Uterus (tissue), 2 donors: ENCODE data around the gene MOB2.

Source experiments
- POLR2A ChIP-seq, 2 donors: fragments of 450-650 bp; IDR thresholded peaks; one replicate each; pipeline ENCODE4 v1.6.1; 2016; ENCODE audit warnings: antibody characterized with exemption in 2 of 2, mild to moderate bottlenecking in 1 of 2, moderate library complexity in 1 of 2
- TF ChIP-seq, protein P1 (sequence below), 4 experiments: fragments of 200-600 bp in 2 of 4; fragments of 450-650 bp in 2 of 4; sonication (generic) in 2 of 4; IDR thresholded peaks; one replicate each; pipeline ENCODE4 v1.5.1; 2016 to 2019; ENCODE audit warnings: antibody characterized with exemption in 4 of 4, mild to moderate bottlenecking in 2 of 4, moderate library complexity in 1 of 4

DNA sequence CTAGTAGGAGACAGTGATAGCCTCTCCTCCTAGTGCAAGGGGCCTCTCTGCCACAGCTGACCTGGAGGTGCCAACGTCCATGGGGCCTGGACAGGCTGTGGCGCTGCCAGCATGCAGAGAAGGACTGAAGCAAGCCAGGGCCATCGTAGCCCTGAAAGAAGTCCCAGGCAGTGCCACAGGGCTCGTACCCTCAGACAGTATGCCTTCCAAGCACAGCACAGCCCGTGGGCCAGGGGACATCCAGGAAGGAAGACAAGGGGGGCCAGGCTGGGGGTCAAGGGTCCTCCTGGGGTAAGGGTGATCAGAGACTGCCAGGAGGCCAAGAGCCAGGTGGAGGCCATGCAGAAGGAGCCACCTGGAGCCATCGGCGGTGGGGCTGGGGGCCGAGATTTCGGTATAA lies 20.4 kb upstream of the MOB2 start:
- TF ChIP-seq, protein P1, sequence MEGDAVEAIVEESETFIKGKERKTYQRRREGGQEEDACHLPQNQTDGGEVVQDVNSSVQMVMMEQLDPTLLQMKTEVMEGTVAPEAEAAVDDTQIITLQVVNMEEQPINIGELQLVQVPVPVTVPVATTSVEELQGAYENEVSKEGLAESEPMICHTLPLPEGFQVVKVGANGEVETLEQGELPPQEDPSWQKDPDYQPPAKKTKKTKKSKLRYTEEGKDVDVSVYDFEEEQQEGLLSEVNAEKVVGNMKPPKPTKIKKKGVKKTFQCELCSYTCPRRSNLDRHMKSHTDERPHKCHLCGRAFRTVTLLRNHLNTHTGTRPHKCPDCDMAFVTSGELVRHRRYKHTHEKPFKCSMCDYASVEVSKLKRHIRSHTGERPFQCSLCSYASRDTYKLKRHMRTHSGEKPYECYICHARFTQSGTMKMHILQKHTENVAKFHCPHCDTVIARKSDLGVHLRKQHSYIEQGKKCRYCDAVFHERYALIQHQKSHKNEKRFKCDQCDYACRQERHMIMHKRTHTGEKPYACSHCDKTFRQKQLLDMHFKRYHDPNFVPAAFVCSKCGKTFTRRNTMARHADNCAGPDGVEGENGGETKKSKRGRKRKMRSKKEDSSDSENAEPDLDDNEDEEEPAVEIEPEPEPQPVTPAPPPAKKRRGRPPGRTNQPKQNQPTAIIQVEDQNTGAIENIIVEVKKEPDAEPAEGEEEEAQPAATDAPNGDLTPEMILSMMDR (IDR thresholded peaks at IDR 0.05), result no peak
- no peak for TF ChIP-seq POLR2A (IDR thresholded peaks at IDR 0.05)
